ENCODE results near the gene SP7. TPM values are rescaled to one million over a fixed set of nuclear protein-coding genes. Genes with fewer than 3 reads are reported as not detected.
A peak's percentile ranks its signal among the peaks of the same experiment; 100 is the strongest.
"Not testable (repeated sequence)": the region's sequence is repeated elsewhere in the genome, so short reads cannot be mapped to it uniquely, and the experiment has no call there.

SP7 gene
- total RNA-seq, 1 donor from 2014 or later: 0.22 TPM

GRCh38 chr12:53379389-53380103 lies 43.4 kb upstream of the SP7 start:
- H3K36me3 Mint-ChIP-seq: peaks cover 23% of the 10 kb centered on the region
- H3K4me3 Mint-ChIP-seq: no peak overlapping the region
- H3K4me1 Mint-ChIP-seq (ENCODE audit: unreplicated experiment): peaks cover 14% of the 10 kb centered on the region
- DNase-seq (ENCODE audit: extremely low spot score, unreplicated experiment): peak; percentile 98
- no peaks in the 10 kb centered on the region for H3K9me3 Mint-ChIP-seq
- no peaks in the 10 kb centered on the region for H3K27me3 Mint-ChIP-seq
- H3K27ac Mint-ChIP-seq: no peak overlapping the region
- TF ChIP-seq CTCF (conservative IDR thresholded peaks at IDR 0.05): no peak

- H3K4me3 Mint-ChIP-seq: no peak overlapping the region
- no peaks in the 10 kb centered on the region for H3K27me3 Mint-ChIP-seq
- H3K9me3 Mint-ChIP-seq: no peaks in the 10 kb centered on the region
- peaks cover 16% of the 10 kb centered on the region for H3K4me1 Mint-ChIP-seq (ENCODE audit: unreplicated experiment)
- no peak for DNase-seq (ENCODE audit: extremely low spot score, unreplicated experiment)
- H3K27ac Mint-ChIP-seq: no peak overlapping the region
- peaks cover 21% of the 10 kb centered on the region for H3K36me3 Mint-ChIP-seq
- TF ChIP-seq CTCF (conservative IDR thresholded peaks at IDR 0.05): no peak
Measured at GRCh38 chr12:53378724-53379388, 42.7 kb upstream of the SP7 start.

- Mint-ChIP-seq H3K27me3 (no peaks in the 10 kb centered on the region), H3K4me3 (no peak overlapping the region), H3K9me3 (no peaks in the 10 kb centered on the region), H3K27ac (no peak overlapping the region), H3K4me1 (ENCODE audit: unreplicated experiment) (peaks cover 12% of the 10 kb centered on the region), H3K36me3 (peaks cover 14% of the 10 kb centered on the region)
- DNase-seq (ENCODE audit: extremely low spot score, unreplicated experiment): no peak
- no peak for TF ChIP-seq CTCF (conservative IDR thresholded peaks at IDR 0.05)
Measured at GRCh38 chr12:53378222-53378621, 42.1 kb upstream of the SP7 start.

GRCh38 chr12:53376747-53377146 lies 40.6 kb upstream of the SP7 start:
- no peak overlapping the region for H3K27ac Mint-ChIP-seq
- no peak for DNase-seq (ENCODE audit: extremely low spot score, unreplicated experiment)
- peaks cover 18% of the 10 kb centered on the region for H3K4me1 Mint-ChIP-seq (ENCODE audit: unreplicated experiment)
- TF ChIP-seq CTCF (conservative IDR thresholded peaks at IDR 0.05): no peak
- peaks cover 4% of the 10 kb centered on the region for H3K36me3 Mint-ChIP-seq
- no peaks in the 10 kb centered on the region for H3K27me3 Mint-ChIP-seq
- H3K4me3 Mint-ChIP-seq: no peak overlapping the region
- H3K9me3 Mint-ChIP-seq: no peaks in the 10 kb centered on the region

GRCh38 chr12:53374277-53374676 lies 38.1 kb upstream of the SP7 start:
- H3K36me3 Mint-ChIP-seq; H3K27ac Mint-ChIP-seq; H3K4me3 Mint-ChIP-seq; H3K27me3 Mint-ChIP-seq; DNase-seq (ENCODE audit: extremely low spot score, unreplicated experiment); H3K9me3 Mint-ChIP-seq: not testable (repeated sequence)
- H3K4me1 Mint-ChIP-seq (ENCODE audit: unreplicated experiment): peaks cover 16% of the 10 kb centered on the region

GRCh38 chr12:53373554-53374133 lies 37.5 kb upstream of the SP7 start:
- not testable (repeated sequence) for DNase-seq (ENCODE audit: extremely low spot score, unreplicated experiment); H3K27me3 Mint-ChIP-seq; H3K4me3 Mint-ChIP-seq; H3K36me3 Mint-ChIP-seq; H3K9me3 Mint-ChIP-seq
- H3K27ac Mint-ChIP-seq: peak overlapping the region; percentile 66
- H3K4me1 Mint-ChIP-seq (ENCODE audit: unreplicated experiment): peaks cover 16% of the 10 kb centered on the region

All from type B pancreatic cell (in vitro differentiated cells).